ENCODE results near the gene FARS2. TPM values are rescaled to one million over a fixed set of nuclear protein-coding genes. Genes with fewer than 3 reads are reported as not detected.
A peak's percentile ranks its signal among the peaks of the same experiment; 100 is the strongest.

FARS2 gene
- total and polyA plus RNA-seq, 2 experiments from 2014 or later, result 9.9 to 15.4 TPM

DNA sequence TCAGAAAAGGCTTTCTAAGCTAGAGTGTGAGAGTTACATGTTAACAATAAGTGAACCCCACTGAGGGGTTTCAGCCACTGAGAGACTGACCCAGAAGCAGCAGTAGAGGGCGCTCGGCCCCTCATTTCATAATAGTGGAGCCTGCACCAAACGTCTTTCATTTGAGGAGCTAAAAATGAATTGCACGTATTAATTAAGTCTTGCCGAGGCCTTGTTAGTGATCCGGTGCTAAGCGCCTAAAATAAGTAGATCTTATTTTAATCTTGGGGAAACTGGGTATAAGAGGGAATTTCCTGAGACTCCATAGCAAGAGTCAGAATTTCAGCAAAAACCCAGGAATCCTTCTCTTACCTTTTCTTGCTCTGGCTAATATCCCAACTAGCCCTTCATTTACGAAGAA lies 209.7 kb downstream of the FARS2 start:
- 9% methylated on average over 8 of the region's 8 CpGs for WGBS (ENCODE audit: low lambda C conversion rate, missing lambda C conversion rate)
- Histone ChIP-seq H3K9me2 (replicated peaks; ENCODE audit: insufficient read depth) (no peaks in the 10 kb centered on the region), H3K4me2 (peak overlapping the region; percentile 64), H2AFZ (no peak overlapping the region), H3K79me2 (no peaks in the 10 kb centered on the region), H3K4me3 (no peak overlapping the region), H3K9me3 (ENCODE audit: low read depth) (no peaks in the 10 kb centered on the region), H3K27ac (no peak overlapping the region), H3K4me1 (ENCODE audit: insufficient read depth) (no peaks in the 10 kb centered on the region), H3K27me3 (no peaks in the 10 kb centered on the region), H3K36me3 (replicated peaks; ENCODE audit: insufficient read depth, low read depth) (no peaks in the 10 kb centered on the region), H4K20me1 (ENCODE audit: insufficient read depth, poor library complexity, severe bottlenecking) (no peaks in the 10 kb centered on the region)
- TF ChIP-seq EZH2phosphoT487 (IDR thresholded peaks at IDR 0.05; ENCODE audit: low read depth, severe bottlenecking, unreplicated experiment) (no peak), EZH2 (IDR thresholded peaks at IDR 0.05; ENCODE audit: borderline replicate concordance) (no peak), CTCF (IDR thresholded peaks at IDR 0.05; ENCODE audit: poor library complexity) (peak; percentile 98)
- peak; percentile 81 for DNase-seq (ENCODE audit: low spot score)

- Histone ChIP-seq H3K4me2 (no peak overlapping the region), H3K27ac (no peak overlapping the region), H3K79me2 (no peaks in the 10 kb centered on the region), H3K4me3 (no peak overlapping the region), H2AFZ (no peak overlapping the region), H3K36me3 (replicated peaks; ENCODE audit: insufficient read depth, low read depth) (no peaks in the 10 kb centered on the region), H3K4me1 (ENCODE audit: insufficient read depth) (no peaks in the 10 kb centered on the region), H3K9me2 (replicated peaks; ENCODE audit: insufficient read depth) (no peaks in the 10 kb centered on the region), H3K9me3 (ENCODE audit: low read depth) (no peaks in the 10 kb centered on the region), H3K27me3 (no peaks in the 10 kb centered on the region), H4K20me1 (ENCODE audit: insufficient read depth, poor library complexity, severe bottlenecking) (no peaks in the 10 kb centered on the region)
- 71% methylated on average over 12 of the region's 12 CpGs for whole genome bisulfite sequencing (ENCODE audit: low lambda C conversion rate, missing lambda C conversion rate)
- DNase-seq (ENCODE audit: low spot score), result no peak
- TF ChIP-seq EZH2phosphoT487 (IDR thresholded peaks at IDR 0.05; ENCODE audit: low read depth, severe bottlenecking, unreplicated experiment) (no peak), CTCF (IDR thresholded peaks at IDR 0.05; ENCODE audit: poor library complexity) (no peak), EZH2 (IDR thresholded peaks at IDR 0.05; ENCODE audit: borderline replicate concordance) (no peak)
Measured at GRCh38 chr6:5471637-5472398, 210.5 kb downstream of the FARS2 start.

- Histone ChIP-seq H3K36me3 (replicated peaks; ENCODE audit: insufficient read depth, low read depth) (no peaks in the 10 kb centered on the region), H3K27me3 (no peaks in the 10 kb centered on the region), H3K4me2 (no peak overlapping the region), H3K79me2 (no peaks in the 10 kb centered on the region), H2AFZ (no peak overlapping the region), H3K4me3 (no peak overlapping the region), H3K9me3 (ENCODE audit: low read depth) (no peaks in the 10 kb centered on the region), H3K9me2 (replicated peaks; ENCODE audit: insufficient read depth) (no peaks in the 10 kb centered on the region), H3K4me1 (ENCODE audit: insufficient read depth) (no peaks in the 10 kb centered on the region), H3K27ac (no peak overlapping the region), H4K20me1 (ENCODE audit: insufficient read depth, poor library complexity, severe bottlenecking) (no peaks in the 10 kb centered on the region)
- WGBS (ENCODE audit: low lambda C conversion rate, missing lambda C conversion rate), result 92% methylated on average over 2 of the region's 2 CpGs
- no peak for DNase-seq (ENCODE audit: low spot score)
- no peak for TF ChIP-seq CTCF (IDR thresholded peaks at IDR 0.05; ENCODE audit: poor library complexity)
Measured at GRCh38 chr6:5472571-5472970, 211.3 kb downstream of the FARS2 start.

All from hepatocyte (in vitro differentiated cells).